H9 (cell line): ENCODE results near the gene MSL1. TPM values are rescaled to one million over a fixed set of nuclear protein-coding genes. Genes with fewer than 3 reads are reported as not detected.

ENCODE experiments used
- DNase-seq: peaks from one replicate; pipeline ENCODE4 v3.0.0-alpha.2; 2017
- H2AFZ ChIP-seq: one replicate; pipeline ENCODE4 v1.6.1; 2013; ENCODE audit warnings: mild to moderate bottlenecking, low read length, control low read depth, moderate library complexity
- H2AK5ac ChIP-seq: 2 replicates; pipeline ENCODE4 v1.6.1; 2013; ENCODE audit warnings: low read length, control low read depth, mixed read lengths; ENCODE audit not compliant: insufficient read length
- H2BK120ac ChIP-seq: one replicate; pipeline ENCODE4 v1.6.1; 2013; ENCODE audit warnings: low read depth, mild to moderate bottlenecking, low read length, control low read depth, inconsistent platforms; ENCODE audit not compliant: poor library complexity, severe bottlenecking
- H2BK12ac ChIP-seq: 2 replicates; pipeline ENCODE4 v1.6.1; 2013; ENCODE audit warnings: low read length, control low read depth, mixed read lengths, low read depth; ENCODE audit not compliant: insufficient read length
- H2BK15ac ChIP-seq: 2 replicates; pipeline ENCODE4 v1.6.1; 2013; ENCODE audit warnings: low read depth, low read length, control low read depth
- H2BK20ac ChIP-seq: one replicate; pipeline ENCODE4 v1.6.1; 2013; ENCODE audit warnings: low read depth, mild to moderate bottlenecking, low read length, control low read depth, inconsistent platforms; ENCODE audit not compliant: poor library complexity, severe bottlenecking
- H2BK5ac ChIP-seq: 2 replicates; pipeline ENCODE4 v1.6.1; 2013; ENCODE audit warnings: low read length, control low read depth, mixed read lengths; ENCODE audit not compliant: insufficient read length
- H3K14ac ChIP-seq: 2 replicates; pipeline ENCODE4 v1.6.1; 2013; ENCODE audit warnings: low read length, control low read depth; ENCODE audit not compliant: insufficient read depth
- H3K18ac ChIP-seq: 2 replicates; pipeline ENCODE4 v1.6.1; 2013; ENCODE audit warnings: low read depth, mild to moderate bottlenecking, mixed read lengths, low read length, control low read depth; ENCODE audit not compliant: insufficient read length
- H3K23ac ChIP-seq: 2 replicates; pipeline ENCODE4 v1.6.1; 2013; ENCODE audit warnings: low read length, control low read depth, mixed read lengths, low read depth; ENCODE audit not compliant: insufficient read length
- H3K23me2 ChIP-seq: 2 replicates; pipeline ENCODE4 v1.6.1; 2013; ENCODE audit warnings: low read depth, mild to moderate bottlenecking, mixed read lengths, low read length, control low read depth; ENCODE audit not compliant: insufficient read length, poor library complexity, severe bottlenecking
- H3K27ac ChIP-seq: 2 replicates; pipeline ENCODE4 v1.5.1; 2013; ENCODE audit warnings: low read length, control low read depth, mixed read lengths, low read depth; ENCODE audit not compliant: insufficient read length
- H3K27me3 ChIP-seq: 2 replicates; pipeline ENCODE4 v1.6.1; 2013; ENCODE audit warnings: low read length, control low read depth, inconsistent platforms; ENCODE audit not compliant: insufficient read depth
- H3K4ac ChIP-seq: 2 replicates; pipeline ENCODE4 v1.6.1; 2013; ENCODE audit warnings: low read depth, mild to moderate bottlenecking, control low read depth, inconsistent platforms, low read length, moderate library complexity
- H3K4me1 ChIP-seq: 2 replicates; pipeline ENCODE4 v1.6.1; 2013; ENCODE audit warnings: low read length, control low read depth, inconsistent platforms; ENCODE audit not compliant: insufficient read depth
- H3K4me2 ChIP-seq: 2 replicates; pipeline ENCODE4 v1.6.1; 2013; ENCODE audit warnings: low read length, control low read depth, mixed read lengths; ENCODE audit not compliant: insufficient read length, insufficient read depth
- H3K56ac ChIP-seq: 2 replicates; pipeline ENCODE4 v1.6.1; 2013; ENCODE audit warnings: low read depth, mild to moderate bottlenecking, mixed read lengths, low read length, control low read depth; ENCODE audit not compliant: insufficient read length
- H3K79me1 ChIP-seq: 2 replicates; pipeline ENCODE4 v1.6.1; 2013; ENCODE audit warnings: low read depth, mild to moderate bottlenecking, moderate library complexity, low read length, control low read depth, inconsistent platforms; ENCODE audit not compliant: insufficient read depth, poor library complexity, severe bottlenecking
- H3K79me2 ChIP-seq: 2 replicates; pipeline ENCODE4 v1.6.1; 2013; ENCODE audit warnings: low read length, control low read depth, inconsistent platforms; ENCODE audit not compliant: insufficient read depth
- H3K9ac ChIP-seq: 2 replicates; pipeline ENCODE4 v1.6.1; 2013; ENCODE audit warnings: low read length, control low read depth, mixed read lengths; ENCODE audit not compliant: insufficient read length; ENCODE audit errors: extremely low read depth
- H3K9me3 ChIP-seq: one replicate; pipeline ENCODE4 v1.6.1; 2013; ENCODE audit warnings: low read depth, low read length, inconsistent platforms; ENCODE audit not compliant: control insufficient read depth
- H3T11ph ChIP-seq: one replicate; pipeline ENCODE4 v1.6.1; 2013; ENCODE audit warnings: mild to moderate bottlenecking, low read length, control low read depth, inconsistent platforms
- H4K20me1 ChIP-seq: one replicate; pipeline ENCODE4 v1.6.1; 2013; ENCODE audit not compliant: control insufficient read depth, insufficient read length, insufficient read depth
- H4K5ac ChIP-seq: 2 replicates; pipeline ENCODE4 v1.6.1; 2013; ENCODE audit warnings: low read depth, mild to moderate bottlenecking, mixed read lengths, low read length, control low read depth; ENCODE audit not compliant: insufficient read length
- H4K8ac ChIP-seq: replicated peaks from 2 replicates; pipeline ENCODE4 v1.6.1; 2013; ENCODE audit warnings: low read length, control low read depth, mixed read lengths, low read depth; ENCODE audit not compliant: insufficient read length
- H4K91ac ChIP-seq: 2 replicates; pipeline ENCODE4 v1.6.1; 2013; ENCODE audit warnings: low read depth, mild to moderate bottlenecking, moderate library complexity, mixed read lengths, low read length, control low read depth; ENCODE audit not compliant: insufficient read length
- H3K27ac Mint-ChIP-seq, 3 experiments: 2 replicates in 2 of 3; 3 replicates in 1 of 3; pipeline ENCODE4 v1.8.0; 2020 to 2021; ENCODE audit warnings: mixed read lengths in 3 of 3, mild to moderate bottlenecking in 1 of 3, moderate library complexity in 1 of 3
- H3K27me3 Mint-ChIP-seq: 2 replicates; pipeline ENCODE4 v1.8.0; 2021; ENCODE audit warnings: low read depth, mild to moderate bottlenecking, moderate library complexity, mixed read lengths
- H3K36me3 Mint-ChIP-seq, 3 experiments: 2 replicates in 2 of 3; 3 replicates in 1 of 3; pipeline ENCODE4 v1.8.0; 2020 to 2021; ENCODE audit warnings: low read depth in 3 of 3, mixed read lengths in 3 of 3; ENCODE audit not compliant: insufficient read depth in 1 of 3
- H3K4me1 Mint-ChIP-seq, 2 experiments: 2 replicates each; pipeline ENCODE4 v1.8.0; 2020; ENCODE audit warnings: mixed read lengths in 2 of 2
- H3K4me3 Mint-ChIP-seq, 2 experiments: 2 replicates in 1 of 2; 3 replicates in 1 of 2; pipeline ENCODE4 v1.8.0; 2020 to 2021; ENCODE audit warnings: mild to moderate bottlenecking in 2 of 2, mixed read lengths in 2 of 2, moderate library complexity in 1 of 2
- H3K9me3 Mint-ChIP-seq, 2 experiments: 2 replicates in 1 of 2; 3 replicates in 1 of 2; pipeline ENCODE4 v1.8.0; 2020; ENCODE audit warnings: mild to moderate bottlenecking in 2 of 2, mixed read lengths in 2 of 2, moderate library complexity in 1 of 2
- CTCF ChIP-seq: fragments of 200-600 bp; sonication (generic); conservative IDR thresholded peaks from 3 replicates; pipeline ENCODE4 v1.8.0; 2021; ENCODE audit warnings: antibody characterized with exemption, mild to moderate bottlenecking
- WGBS: extraction: QIAGEN DNeasy Blood & Tissue Kit; methylation state at CpG from one replicate; pipeline ENCODE4 v1.1.7; 2013; ENCODE audit warnings: missing lambda C conversion rate, low lambda C conversion rate, mixed read lengths; ENCODE audit not compliant: insufficient read length; ENCODE audit errors: extremely low coverage; 5-methylcytosine and 5-hydroxymethylcytosine counted together
- total RNA-seq: library from RNA; stranded (reverse); gene quantifications from 2 replicates; pipeline ENCODE4 v1.2.1, GENCODE V29; 2021

MSL1 gene
- total RNA-seq, 1 experiment from 2014 or later: 105 TPM

GRCh38 chr17:40174514-40174913 lies 52.7 kb downstream of the MSL1 start:
- H3K4me3 Mint-ChIP-seq: no peak overlapping the region
- WGBS: no CpG with 5 or more reads among the region's 1 CpG

More at GRCh38 chr17:40174514-40174913, 52.7 kb downstream of the MSL1 start:
- peak overlapping the region in 1 of 3 experiments; percentile 84; a peak in 2 of 7 replicates for H3K27ac Mint-ChIP-seq
- no peak for DNase-seq
- no peak overlapping the region for H3K9ac ChIP-seq
- no peak overlapping the region for H2AK5ac ChIP-seq
- no peak for TF ChIP-seq CTCF
- no peak overlapping the region for H3K18ac ChIP-seq
- H4K8ac ChIP-seq: no peak overlapping the region
- peaks cover 34 to 60% (median 57%) of the 10 kb centered on the region in 3 experiments for H3K36me3 Mint-ChIP-seq
- H4K20me1 ChIP-seq: peaks cover 2% of the 10 kb centered on the region
- no peaks in the 10 kb centered on the region for H3K79me2 ChIP-seq
- H3K9me3 ChIP-seq: no peaks in the 10 kb centered on the region
- no peak overlapping the region for H2BK12ac ChIP-seq
- H3K4me1 ChIP-seq: peaks cover 5% of the 10 kb centered on the region; the same call in 1 of the 2 replicates
- no peak overlapping the region for H4K5ac ChIP-seq
- H3K27ac ChIP-seq: no peak overlapping the region
- no peak overlapping the region for H3T11ph ChIP-seq
- H3K4ac ChIP-seq: no peak overlapping the region
- no peak overlapping the region for H4K91ac ChIP-seq
- no peak overlapping the region for H3K4me2 ChIP-seq
- H3K9me3 Mint-ChIP-seq: no peaks in the 10 kb centered on the region
- peaks cover 16 to 21% of the 10 kb centered on the region in 2 experiments for H3K4me1 Mint-ChIP-seq
- no peak overlapping the region for H2BK5ac ChIP-seq
- no peak overlapping the region for H2AFZ ChIP-seq
- no peak overlapping the region for H2BK20ac ChIP-seq
- H3K56ac ChIP-seq: no peak overlapping the region
- no peak overlapping the region for H2BK15ac ChIP-seq
- H3K79me1 ChIP-seq: no peaks in the 10 kb centered on the region
- no peak overlapping the region for H2BK120ac ChIP-seq
- no peaks in the 10 kb centered on the region for H3K23me2 ChIP-seq
- H3K14ac ChIP-seq: no peak overlapping the region; the same call in 1 of the 2 replicates
- H3K23ac ChIP-seq: no peak overlapping the region
- H3K27me3 ChIP-seq: no peaks in the 10 kb centered on the region; the same call in 1 of the 2 replicates
- H3K27me3 Mint-ChIP-seq: no peaks in the 10 kb centered on the region; the same call in 1 of the 2 replicates
